HepG2 (cell line): Measurements from ENCODE around the gene RIMS3. TPM values are rescaled to one million over a fixed set of nuclear protein-coding genes. Genes with fewer than 3 reads are reported as not detected.

Experiments used
- ATAC-seq: fragments of 200-7000 bp; cut with Tn5 transposase; 3 replicates; pipeline ENCODE4 v1.9.1; 2020; ENCODE audit warnings: mild to moderate bottlenecking, moderate library complexity
- BruUV-seq: library from RNA; stranded (reverse); fragments of 400-500 nt; replicated peaks from 2 replicates; lab custom pipeline; 2021; lab: Mats Ljungman, UMichigan
- CTCF ChIA-PET: fragments of 300-600 bp; formaldehyde crosslinking; extraction: SDS; loops from one replicate; lab custom pipeline; 2021; ENCODE audit warnings: low total read pairs, inconsistent platforms, low intra/inter-chr PET ratio; lab: Yijun Ruan, JAX
- POLR2A ChIA-PET: fragments of 350-600 bp; sonication (Branson Sonifier 250); formaldehyde crosslinking; loops from one replicate; lab custom pipeline; 2020; ENCODE audit warnings: antibody characterized with exemption, inconsistent platforms; lab: Yijun Ruan, JAX
- DNase-seq: peaks from one replicate; pipeline ENCODE4 v3.0.0-alpha.2; 2015; ENCODE audit warnings: low spot score
- FAIRE-seq: peaks from 3 replicates; lab custom pipeline; 2011; peaks lifted over from hg19 to GRCh38; lab: Jason Lieb, UNC
- H2AFZ ChIP-seq: one replicate; pipeline ENCODE4 v1.6.1; 2011; ENCODE audit warnings: low read length, inconsistent platforms
- H3K27ac ChIP-seq: fragments of 300-600 bp; 3 replicates; pipeline ENCODE4 v1.8.0; 2011; ENCODE audit warnings: mixed run types, mild to moderate bottlenecking, mixed read lengths, low read length, inconsistent platforms; ENCODE audit not compliant: insufficient read depth; ENCODE audit errors: extremely low read length
- H3K27me3 ChIP-seq, 2 experiments: fragments of 200-600 bp in 1 of 2; 2 replicates in 1 of 2; 3 replicates in 1 of 2; pipeline versions ENCODE4 v1.6.0 to v1.8.0; 2011; ENCODE audit warnings: low read length in 2 of 2, mild to moderate bottlenecking in 2 of 2, moderate library complexity in 2 of 2, inconsistent platforms in 1 of 2; ENCODE audit not compliant: insufficient read depth in 2 of 2, control insufficient read depth in 1 of 2
- H3K36me3 ChIP-seq, 2 experiments: fragments of 200-600 bp in 1 of 2; replicated peaks in 1 of 2; 2 replicates in 1 of 2; 3 replicates in 1 of 2; pipeline versions ENCODE4 v1.5.1 to v1.8.0; 2011; ENCODE audit warnings: low read length in 2 of 2, inconsistent platforms in 1 of 2; ENCODE audit not compliant: insufficient read depth in 2 of 2, control insufficient read depth in 1 of 2
- H3K4me1 ChIP-seq: 2 replicates; pipeline ENCODE4 v1.5.1; 2012; ENCODE audit warnings: low read length, inconsistent platforms; ENCODE audit not compliant: insufficient read depth
- H3K4me2 ChIP-seq: 2 replicates; pipeline ENCODE4 v1.6.0; 2011; ENCODE audit warnings: low read depth, low read length, inconsistent platforms
- H3K4me3 ChIP-seq, 3 experiments: fragments of 200-600 bp in 1 of 3; sonication (generic), shearing (Covaris generic) in 1 of 3; replicated peaks in 1 of 3; 2 replicates each; pipeline ENCODE4 v1.5.1; 2011 to 2016; ENCODE audit warnings: low read length in 3 of 3, inconsistent platforms in 2 of 3, low read depth in 2 of 3, mild to moderate bottlenecking in 2 of 3, control low read depth in 1 of 3, mixed read lengths in 1 of 3; ENCODE audit not compliant: insufficient read depth in 1 of 3
- H3K79me2 ChIP-seq: one replicate; pipeline ENCODE4 v1.6.1; 2011; ENCODE audit warnings: low read length, inconsistent platforms; ENCODE audit not compliant: insufficient read depth
- H3K9ac ChIP-seq: 2 replicates; pipeline ENCODE4 v1.6.0; 2011; ENCODE audit warnings: mild to moderate bottlenecking, low read depth, low read length, inconsistent platforms; ENCODE audit not compliant: insufficient read depth
- H3K9me3 ChIP-seq: 2 replicates; pipeline ENCODE4 v1.5.1; 2012; ENCODE audit warnings: mild to moderate bottlenecking, low read length
- H4K20me1 ChIP-seq: 2 replicates; pipeline ENCODE4 v1.6.0; 2011; ENCODE audit warnings: inconsistent platforms, mild to moderate bottlenecking, low read length, moderate library complexity; ENCODE audit not compliant: insufficient read depth
- BCL6 ChIP-seq: IDR thresholded peaks from 2 replicates; pipeline ENCODE4 v1.6.1; 2016; ENCODE audit warnings: missing genetic modification reagents, missing compliant biosample characterization
- CCDC6 ChIP-seq: sonication (generic); formaldehyde crosslinking; IDR thresholded peaks from 2 replicates; pipeline ENCODE4 v1.8.1; 2022; ENCODE audit warnings: mild to moderate bottlenecking, missing genetic modification reagents, moderate library complexity
- ESRRA ChIP-seq: sonication (generic); formaldehyde crosslinking; IDR thresholded peaks from 2 replicates; pipeline ENCODE4 v1.5.1; 2020; ENCODE audit warnings: mild to moderate bottlenecking, low read depth, missing genetic modification reagents
- FOXK1 ChIP-seq: sonication (generic); formaldehyde crosslinking; IDR thresholded peaks from 2 replicates; pipeline ENCODE4 v1.4.0; 2020; ENCODE audit warnings: low read depth, missing genetic modification reagents, borderline replicate concordance
- HNF4A ChIP-seq: sonication (generic); formaldehyde crosslinking; IDR thresholded peaks from 2 replicates; pipeline ENCODE4 v1.4.0; 2020; ENCODE audit warnings: missing genetic modification reagents
- MBD4 ChIP-seq: IDR thresholded peaks from 2 replicates; pipeline ENCODE4 v1.6.1; 2012; ENCODE audit warnings: low read length, inconsistent platforms, borderline replicate concordance
- NCOA2 ChIP-seq: sonication (generic); formaldehyde crosslinking; IDR thresholded peaks from 2 replicates; pipeline ENCODE4 v1.8.0; 2022; ENCODE audit warnings: inconsistent platforms
- NR2C2 ChIP-seq: sonication (generic); formaldehyde crosslinking; IDR thresholded peaks from 2 replicates; pipeline ENCODE4 v1.4.0; 2020; ENCODE audit warnings: missing genetic modification reagents, mild to moderate bottlenecking, moderate library complexity, borderline replicate concordance
- POLR2A ChIP-seq, 2 experiments: IDR thresholded peaks; 2 replicates each; pipeline ENCODE4 v1.6.1; 2011; ENCODE audit warnings: low read depth in 2 of 2, low read length in 2 of 2, mild to moderate bottlenecking in 1 of 2, moderate library complexity in 1 of 2; ENCODE audit not compliant: insufficient read depth in 1 of 2
- PRDM10 ChIP-seq: sonication (generic); formaldehyde crosslinking; IDR thresholded peaks from 2 replicates; pipeline ENCODE4 v1.4.0; 2020; ENCODE audit warnings: low read depth, missing genetic modification reagents
- RBM22 ChIP-seq: fragments of 200-400 bp; formaldehyde crosslinking; optimal IDR thresholded peaks from 2 replicates; pipeline ENCODE3; 2017; ENCODE audit warnings: mild to moderate bottlenecking, low read length, moderate library complexity
- RNF2 ChIP-seq: fragments of 450-650 bp; conservative IDR thresholded peaks from 2 replicates; pipeline ENCODE4 v1.6.1; 2016; ENCODE audit warnings: low read depth
- SKI ChIP-seq: fragments of 450-650 bp; IDR thresholded peaks from one replicate; pipeline ENCODE4 v1.6.1; 2018; ENCODE audit warnings: mild to moderate bottlenecking; ENCODE audit not compliant: partially characterized antibody
- SOX6 ChIP-seq, 2 experiments: fragments of 450-650 bp in 1 of 2; sonication (generic) in 1 of 2; formaldehyde crosslinking in 1 of 2; IDR thresholded peaks; 2 replicates each; pipeline versions ENCODE4 v1.4.0 to v1.6.1; 2017 to 2020; ENCODE audit warnings: antibody characterized with exemption in 1 of 2, mild to moderate bottlenecking in 1 of 2, missing genetic modification reagents in 1 of 2
- SP1 ChIP-seq, 2 experiments: fragments of 450-650 bp in 1 of 2; sonication (generic) in 1 of 2; formaldehyde crosslinking in 1 of 2; IDR thresholded peaks; 2 replicates each; pipeline versions ENCODE4 v1.4.0 to v1.6.1; 2016 to 2020; ENCODE audit warnings: missing genetic modification reagents in 1 of 2
- STAT5B ChIP-seq: sonication (generic); formaldehyde crosslinking; IDR thresholded peaks from 2 replicates; pipeline ENCODE4 v1.4.0; 2020; ENCODE audit warnings: missing genetic modification reagents
- ZFY ChIP-seq: sonication (generic); formaldehyde crosslinking; IDR thresholded peaks from 2 replicates; pipeline ENCODE4 v1.4.0; 2020; ENCODE audit warnings: missing genetic modification reagents
- ZKSCAN5 ChIP-seq: sonication (generic); formaldehyde crosslinking; IDR thresholded peaks from 2 replicates; pipeline ENCODE4 v1.5.1; 2020; ENCODE audit warnings: mild to moderate bottlenecking, missing genetic modification reagents
- ZNF547 ChIP-seq: sonication (generic); formaldehyde crosslinking; IDR thresholded peaks from 2 replicates; pipeline ENCODE4 v1.5.1; 2020; ENCODE audit warnings: mild to moderate bottlenecking, missing genetic modification reagents
- ZNF558 ChIP-seq: sonication (generic); formaldehyde crosslinking; IDR thresholded peaks from 2 replicates; pipeline ENCODE4 v1.9.0; 2022; ENCODE audit warnings: mild to moderate bottlenecking, missing genetic modification reagents, borderline replicate concordance
- ZNF572 ChIP-seq: sonication (generic); formaldehyde crosslinking; IDR thresholded peaks from 2 replicates; pipeline ENCODE4 v1.5.1; 2020; ENCODE audit warnings: mild to moderate bottlenecking, missing genetic modification reagents
- ZNF790 ChIP-seq: sonication (generic); formaldehyde crosslinking; IDR thresholded peaks from 2 replicates; pipeline ENCODE4 v1.8.0; 2022; ENCODE audit warnings: missing genetic modification reagents, mild to moderate bottlenecking, borderline replicate concordance
- WGBS: methylation state at CpG from one replicate; pipeline ENCODE4 v1.1.6; 2017; ENCODE audit warnings: low lambda C conversion rate; 5-methylcytosine and 5-hydroxymethylcytosine counted together
- in situ Hi-C: cut with HindIII; loops from 2 replicates; pipeline ENCODE4 v1.10.0; 2017; ENCODE audit warnings: low pct_unique_long_range_greater_than_20kb; ENCODE audit not compliant: extremely low pct_ligation_motif_present
- intact Hi-C: fragments of 100-400 bp; cut with micrococcal nuclease; formaldehyde crosslinking; loops from one replicate; pipeline ENCODE4 v1.10.0; 2022; ENCODE audit not compliant: unreplicated experiment
- polyA plus RNA-seq, 8 experiments: library from polyadenylated mRNA; depleted of rRNA in 3 of 8; stranded (reverse) in 7 of 8; unstranded in 1 of 8; fragments of >200 nt; fragmentation: Illumina TruSeq in 4 of 8; extraction: Trizol in 4 of 8; gene quantifications; 2 replicates each; pipeline versions ENCODE4 v1.2.1 to v1.2.3, GENCODE V29; 2011 to 2016; ENCODE audit warnings: low read depth in 4 of 8, missing spikeins in 1 of 8, mixed read lengths in 1 of 8; ENCODE audit not compliant: insufficient read depth in 1 of 8
- total RNA-seq, 5 experiments: library from RNA; depleted of rRNA; stranded (reverse); fragments of >200 nt; fragmentation: Illumina TruSeq; extraction: Trizol; gene quantifications; 2 replicates each; pipeline ENCODE4 v1.2.3, GENCODE V29; 2016; ENCODE audit warnings: low read depth in 1 of 5

RIMS3 gene
- total and polyA plus RNA-seq, 2 of the 13 experiments (the other 11 are each of a cell fraction or from before 2014, with no cell fraction given): 2.1 to 5.4 TPM

GRCh38 chr1:40710581-40711315, 45.3 kb upstream of the RIMS3 start (continued):
- TF ChIP-seq BCL6 (peak; percentile 66), ZNF558 (CRISPR knock-in tag) (no peak), RNF2 (no peak), HNF4A (CRISPR knock-in tag) (peak; percentile 57), POLR2A (IDR thresholded peaks at IDR 0.05; ENCODE audit: insufficient read depth in 1 of 2, low read depth in 2 of 2, low read length in 2 of 2) (peak in 1 of 2 experiments; percentile 57; a peak in 2 of 4 replicates), SOX6 (IDR thresholded peaks at IDR 0.05) (no peak), SOX6 (CRISPR knock-in tag; IDR thresholded peaks at IDR 0.05) (peak; percentile 50; the same call in 1 of the 2 replicates), NR2C2 (CRISPR knock-in tag) (0 out of 2 replicates have a peak, but pooled peaks have one; percentile 16), MBD4 (0 out of 2 replicates have a peak, but pooled peaks have one; percentile 35), ESRRA (0 out of 2 replicates have a peak, but pooled peaks have one; percentile 44), RBM22 (peak; percentile 93), NCOA2 (CRISPR knock-in tag) (peak; percentile 63)

DNA sequence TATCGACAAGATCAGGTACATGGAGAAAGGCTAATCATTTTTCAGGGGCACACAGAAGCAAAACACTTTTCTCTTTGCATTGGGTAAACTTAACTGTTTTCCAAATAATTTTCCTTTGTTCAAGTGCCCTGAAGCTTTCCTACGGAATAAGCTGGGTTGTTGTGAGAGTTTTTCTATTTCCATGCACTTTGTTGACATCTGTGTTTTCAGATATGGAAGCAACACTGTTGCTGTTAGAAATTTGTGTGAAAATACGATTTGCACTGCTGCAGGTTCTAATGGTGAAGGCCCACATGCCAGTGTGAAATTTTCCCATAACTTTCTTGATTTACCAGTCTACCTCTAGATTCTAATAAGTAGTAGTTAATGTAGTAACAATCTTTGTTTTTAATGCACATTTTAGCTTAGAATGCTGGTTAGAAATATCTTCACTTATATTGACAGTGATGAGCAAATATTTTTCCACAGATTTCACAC, 44.4 kb upstream of the RIMS3 start:
- intact Hi-C loops (loop anchor here (1.0 kb wide), 1 partner anchor 18 kb away; no protein-coding TSS in a partner anchor), in situ Hi-C loops (no loop called here)
- H3K27me3 ChIP-seq: no peaks in the 10 kb centered on the region; a peak in 1 of 5 replicates
- FAIRE-seq: no peak
- H3K4me3 ChIP-seq: peak overlapping the region; percentile 63 to 85 (median 76)
- H3K9me3 ChIP-seq: no peaks in the 10 kb centered on the region
- no peaks in the 10 kb centered on the region for H4K20me1 ChIP-seq
- H3K4me2 ChIP-seq: peak overlapping the region; percentile 78
- no peak for ATAC-seq
- DNase-seq: no peak
- CTCF ChIA-PET: no interaction called here
- POLR2A ChIA-PET: interaction anchor here (0.9 to 4.9 kb wide), 5 partner anchors 17 to 111 kb away, joined by 3 to 147 read pairs (median 4); partner anchors contain the start of gene NFYC
- H3K27ac ChIP-seq: peak overlapping the region; percentile 96
- H3K9ac ChIP-seq: peak overlapping the region; percentile 88
- H3K79me2 ChIP-seq: peaks cover 87% of the 10 kb centered on the region
- H3K36me3 ChIP-seq: peaks cover 0 to 1% of the 10 kb centered on the region in 2 experiments; a peak in 1 of 5 replicates
- WGBS: 3% methylated on average over 3 of the region's 3 CpGs
- H2AFZ ChIP-seq: no peak overlapping the region
- peaks cover 67% of the 10 kb centered on the region for H3K4me1 ChIP-seq
- TSS peak; percentile 60 for BruUV-seq
- TF ChIP-seq ZNF790 (CRISPR knock-in tag): no peak
- no peak for TF ChIP-seq ZFY (CRISPR knock-in tag)
- no peak for TF ChIP-seq ZKSCAN5 (CRISPR knock-in tag)
- TF ChIP-seq CCDC6 (CRISPR knock-in tag): no peak
- no peak for TF ChIP-seq STAT5B
- no peak for TF ChIP-seq ZNF572 (CRISPR knock-in tag)
- TF ChIP-seq SP1 (IDR thresholded peaks at IDR 0.05): no peak
- no peak for TF ChIP-seq SP1 (CRISPR knock-in tag; IDR thresholded peaks at IDR 0.05)
- TF ChIP-seq PRDM10 (CRISPR knock-in tag): no peak
- TF ChIP-seq SKI: no peak
- TF ChIP-seq ZNF547 (CRISPR knock-in tag): no peak
- TF ChIP-seq FOXK1: no peak
